Measurements from ENCODE around the gene PTPN14.

Gene PTPN14

GRCh38 chr1:214570442-214570841, 19.0 kb upstream of the PTPN14 start:
- no peak overlapping the region for H3K4me3 ChIP-seq (ENCODE audit: low read length)
- H4K20me1 ChIP-seq (ENCODE audit: insufficient read depth, low read length) = no peaks in the 10 kb centered on the region
- H3K9ac ChIP-seq (ENCODE audit: low read length) = no peak overlapping the region
- no peaks in the 10 kb centered on the region for H3F3A ChIP-seq (ENCODE audit: insufficient read depth, low read length)
- peaks cover 7% of the 10 kb centered on the region; the same call in 1 of the 2 replicates for H3K4me1 ChIP-seq (ENCODE audit: low read length)
- no peak for TF ChIP-seq CTCF (IDR thresholded peaks at IDR 0.05; ENCODE audit: low read length)
- DNase-seq = no peak
- no peak overlapping the region for H3K4me2 ChIP-seq (ENCODE audit: low read depth, low read length)
- H3K36me3 ChIP-seq (replicated peaks; ENCODE audit: insufficient read depth, low read length) = no peaks in the 10 kb centered on the region
- H3K9me3 ChIP-seq (replicated peaks; ENCODE audit: insufficient read depth, low read length) = no peaks in the 10 kb centered on the region
- H3K27me3 ChIP-seq (replicated peaks; ENCODE audit: insufficient read depth, low read length) = no peaks in the 10 kb centered on the region
- no peak overlapping the region for H2AFZ ChIP-seq (ENCODE audit: low read length)
- H3K9me2 ChIP-seq (replicated peaks; ENCODE audit: insufficient read depth, low read length) = no peaks in the 10 kb centered on the region
- no peak overlapping the region for H3K27ac ChIP-seq (ENCODE audit: low read length)
- H3K79me2 ChIP-seq (ENCODE audit: low read length) = no peaks in the 10 kb centered on the region

- H2AFZ ChIP-seq (ENCODE audit: low read length) = no peak overlapping the region
- no peak overlapping the region for H3K4me3 ChIP-seq (ENCODE audit: low read length)
Observed at GRCh38 chr1:214569357-214570004, 18.1 kb upstream of the PTPN14 start.

GRCh38 chr1:214568328-214568727, 16.9 kb upstream of the PTPN14 start:
- no peaks in the 10 kb centered on the region for H3K9me3 ChIP-seq (replicated peaks; ENCODE audit: insufficient read depth, low read length)
- no peaks in the 10 kb centered on the region for H3K36me3 ChIP-seq (replicated peaks; ENCODE audit: insufficient read depth, low read length)
- no peaks in the 10 kb centered on the region for H3F3A ChIP-seq (ENCODE audit: insufficient read depth, low read length)
- no peak overlapping the region for H3K27ac ChIP-seq (ENCODE audit: low read length)
- H3K4me1 ChIP-seq (ENCODE audit: low read length) = no peaks in the 10 kb centered on the region
- H3K4me2 ChIP-seq (ENCODE audit: low read depth, low read length) = no peak overlapping the region
- H3K27me3 ChIP-seq (replicated peaks; ENCODE audit: insufficient read depth, low read length) = no peaks in the 10 kb centered on the region
- no peaks in the 10 kb centered on the region for H3K9me2 ChIP-seq (replicated peaks; ENCODE audit: insufficient read depth, low read length)
- H3K79me2 ChIP-seq (ENCODE audit: low read length) = no peaks in the 10 kb centered on the region
- H3K4me3 ChIP-seq (ENCODE audit: low read length) = no peak overlapping the region
- H2AFZ ChIP-seq (ENCODE audit: low read length) = no peak overlapping the region
- H3K9ac ChIP-seq (ENCODE audit: low read length) = no peak overlapping the region
- no peak for DNase-seq
- H4K20me1 ChIP-seq (ENCODE audit: insufficient read depth, low read length) = no peaks in the 10 kb centered on the region
- TF ChIP-seq EZH2 (optimal IDR thresholded peaks at IDR 0.05; ENCODE audit: low read depth, low read length) = no peak
- TF ChIP-seq CTCF (IDR thresholded peaks at IDR 0.05; ENCODE audit: low read length) = no peak
- TF ChIP-seq EZH2phosphoT487 (IDR thresholded peaks at IDR 0.05; ENCODE audit: low read length) = no peak

More at GRCh38 chr1:214569357-214570004, 18.1 kb upstream of the PTPN14 start:
- H3K27me3 ChIP-seq (replicated peaks; ENCODE audit: insufficient read depth, low read length) = no peaks in the 10 kb centered on the region
- DNase-seq = no peak
- H3K4me2 ChIP-seq (ENCODE audit: low read depth, low read length) = no peak overlapping the region
- H3K79me2 ChIP-seq (ENCODE audit: low read length) = no peaks in the 10 kb centered on the region
- peaks cover 2% of the 10 kb centered on the region; the same call in 1 of the 2 replicates for H3K4me1 ChIP-seq (ENCODE audit: low read length)
- H3K27ac ChIP-seq (ENCODE audit: low read length) = no peak overlapping the region
- no peaks in the 10 kb centered on the region for H3F3A ChIP-seq (ENCODE audit: insufficient read depth, low read length)
- no peak overlapping the region for H3K9ac ChIP-seq (ENCODE audit: low read length)
- no peak for TF ChIP-seq CTCF (IDR thresholded peaks at IDR 0.05; ENCODE audit: low read length)
- TF ChIP-seq EZH2 (optimal IDR thresholded peaks at IDR 0.05; ENCODE audit: low read depth, low read length) = no peak
- TF ChIP-seq EZH2phosphoT487 (IDR thresholded peaks at IDR 0.05; ENCODE audit: low read length) = no peak
- H3K9me2 ChIP-seq (replicated peaks; ENCODE audit: insufficient read depth, low read length) = no peaks in the 10 kb centered on the region
- H4K20me1 ChIP-seq (ENCODE audit: insufficient read depth, low read length) = no peaks in the 10 kb centered on the region
- H3K9me3 ChIP-seq (replicated peaks; ENCODE audit: insufficient read depth, low read length) = no peaks in the 10 kb centered on the region
- no peaks in the 10 kb centered on the region for H3K36me3 ChIP-seq (replicated peaks; ENCODE audit: insufficient read depth, low read length)
